IMR-90 (cell line): ENCODE results near the gene S100A2. TPM values are rescaled to one million over a fixed set of nuclear protein-coding genes. Genes with fewer than 3 reads are reported as not detected.

Experiments used
- ATAC-seq: fragments of 200-7000 bp; cut with Tn5 transposase; 2 replicates; pipeline ENCODE4 v1.9.1; 2020; ENCODE audit warnings: low read depth, mild to moderate bottlenecking, moderate library complexity
- BruUV-seq: library from RNA; stranded (reverse); fragments of 400-500 nt; replicated peaks from 2 replicates; lab custom pipeline; 2021; lab: Mats Ljungman, UMichigan
- CTCF ChIA-PET: fragments of 300-600 bp; formaldehyde crosslinking; extraction: SDS; loops from one replicate; lab custom pipeline; 2021; ENCODE audit warnings: antibody characterized with exemption; lab: Yijun Ruan, JAX
- POLR2A ChIA-PET: fragments of 300-600 bp; sonication (Branson Sonifier 250); formaldehyde crosslinking; loops from one replicate; lab custom pipeline; 2022; ENCODE audit warnings: antibody characterized with exemption; ENCODE audit not compliant: unreplicated experiment; lab: Charles Lee
- DNase-seq: peaks from one replicate; pipeline ENCODE4 v3.0.0; 2013
- H2AFZ ChIP-seq: replicated peaks from 2 replicates; pipeline ENCODE3; 2013; ENCODE audit warnings: low read length, mild to moderate bottlenecking; ENCODE audit not compliant: poor library complexity
- H2AK5ac ChIP-seq: 2 replicates; pipeline ENCODE4 v1.6.1; 2013; ENCODE audit warnings: low read depth, low read length, inconsistent platforms
- H2AK9ac ChIP-seq: replicated peaks from 2 replicates; pipeline ENCODE3; 2013; ENCODE audit warnings: mild to moderate bottlenecking, low read depth, low read length, moderate library complexity; ENCODE audit not compliant: poor library complexity
- H2BK120ac ChIP-seq: 2 replicates; pipeline ENCODE4 v1.6.1; 2013; ENCODE audit warnings: low read depth, low read length, inconsistent platforms
- H2BK15ac ChIP-seq: 3 replicates; pipeline ENCODE4 v1.6.1; 2013; ENCODE audit warnings: low read depth, low read length, inconsistent platforms
- H2BK20ac ChIP-seq: 2 replicates; pipeline ENCODE4 v1.6.1; 2013; ENCODE audit warnings: low read depth, mild to moderate bottlenecking, inconsistent platforms, low read length, moderate library complexity
- H2BK5ac ChIP-seq: 2 replicates; pipeline ENCODE4 v1.6.1; 2013; ENCODE audit warnings: mild to moderate bottlenecking, low read depth, low read length, inconsistent platforms; ENCODE audit not compliant: poor library complexity, severe bottlenecking
- H3K14ac ChIP-seq: replicated peaks from 2 replicates; pipeline ENCODE4 v1.6.1; 2013; ENCODE audit warnings: low read depth, low read length, inconsistent platforms
- H3K18ac ChIP-seq: 2 replicates; pipeline ENCODE4 v1.6.1; 2013; ENCODE audit warnings: low read depth, low read length, control low read depth
- H3K23ac ChIP-seq: 2 replicates; pipeline ENCODE4 v1.6.1; 2013; ENCODE audit warnings: low read depth, low read length, inconsistent platforms
- H3K27ac ChIP-seq: 2 replicates; pipeline ENCODE4 v1.5.1; 2013; ENCODE audit warnings: mild to moderate bottlenecking, control low read depth, low read length; ENCODE audit not compliant: insufficient read depth
- H3K27me3 ChIP-seq: 2 replicates; pipeline ENCODE4 v1.6.1; 2013; ENCODE audit warnings: low read length; ENCODE audit not compliant: control insufficient read depth, insufficient read depth
- H3K36me3 ChIP-seq: 2 replicates; pipeline ENCODE4 v1.6.1; 2013; ENCODE audit warnings: low read length, mixed read lengths; ENCODE audit not compliant: control insufficient read depth, insufficient read depth
- H3K4ac ChIP-seq: 2 replicates; pipeline ENCODE4 v1.6.1; 2013; ENCODE audit warnings: low read depth, low read length, inconsistent platforms
- H3K4me1 ChIP-seq: 2 replicates; pipeline ENCODE4 v1.6.1; 2013; ENCODE audit warnings: low read length, mixed read lengths; ENCODE audit not compliant: control insufficient read depth, insufficient read depth
- H3K4me2 ChIP-seq: 2 replicates; pipeline ENCODE4 v1.6.1; 2013; ENCODE audit warnings: low read depth, mild to moderate bottlenecking, control low read depth, low read length, moderate library complexity
- H3K4me3 ChIP-seq: 2 replicates; pipeline ENCODE4 v1.5.1; 2013; ENCODE audit warnings: low read depth, mild to moderate bottlenecking, control low read depth, low read length, moderate library complexity; ENCODE audit not compliant: insufficient read depth
- H3K56ac ChIP-seq: 2 replicates; pipeline ENCODE4 v1.6.1; 2013; ENCODE audit warnings: low read length, inconsistent platforms; ENCODE audit not compliant: insufficient read depth; ENCODE audit errors: extremely low read depth
- H3K79me1 ChIP-seq, 2 experiments: 2 replicates each; pipeline ENCODE4 v1.6.1; 2013; ENCODE audit warnings: low read length in 2 of 2, inconsistent platforms in 1 of 2, low read depth in 1 of 2
- H3K9ac ChIP-seq: 2 replicates; pipeline ENCODE4 v1.6.1; 2013; ENCODE audit warnings: low read depth, low read length, control low read depth
- H3K9me1 ChIP-seq: 2 replicates; pipeline ENCODE4 v1.6.1; 2013; ENCODE audit warnings: low read length, inconsistent platforms; ENCODE audit not compliant: insufficient read depth
- H3K9me3 ChIP-seq: 2 replicates; pipeline ENCODE4 v1.6.1; 2013; ENCODE audit warnings: low read length; ENCODE audit not compliant: control insufficient read depth, insufficient read depth
- H4K20me1 ChIP-seq: 2 replicates; pipeline ENCODE4 v1.6.1; 2013; ENCODE audit warnings: low read length, inconsistent platforms; ENCODE audit not compliant: insufficient read depth
- H4K5ac ChIP-seq: 2 replicates; pipeline ENCODE4 v1.6.1; 2013; ENCODE audit warnings: mild to moderate bottlenecking, low read depth, low read length, control low read depth
- H4K8ac ChIP-seq, 2 experiments: 2 replicates each; pipeline ENCODE4 v1.6.1; 2013; ENCODE audit warnings: low read depth in 2 of 2, low read length in 2 of 2, control low read depth in 1 of 2, inconsistent platforms in 1 of 2
- H4K91ac ChIP-seq: 2 replicates; pipeline ENCODE4 v1.6.1; 2013; ENCODE audit warnings: low read depth, low read length, inconsistent platforms; ENCODE audit not compliant: insufficient read depth
- ELK1 ChIP-seq: fragments of 150-350 bp; IDR thresholded peaks from 2 replicates; pipeline ENCODE4 v1.6.1; 2016; ENCODE audit warnings: low read depth, mild to moderate bottlenecking, low read length, moderate library complexity, borderline replicate concordance
- RFX5 ChIP-seq: IDR thresholded peaks from 2 replicates; pipeline ENCODE4 v1.8.0; 2012; ENCODE audit warnings: low read depth, mild to moderate bottlenecking, low read length, moderate library complexity
- WGBS, 2 experiments: methylation state at CpG; one replicate each; pipeline versions ENCODE4 v1.1.5 to v1.1.7; 2013; ENCODE audit warnings: missing lambda C conversion rate in 2 of 2; ENCODE audit not compliant: insufficient read length in 1 of 2; ENCODE audit errors: extremely low coverage in 2 of 2; 5-methylcytosine and 5-hydroxymethylcytosine counted together
- dilution Hi-C: fragments of 300-500 bp; cut with HindIII; formaldehyde crosslinking; loops from one replicate; pipeline ENCODE4 v1.14.3; 2018; ENCODE audit warnings: low sequenced_read_pairs; ENCODE audit not compliant: unreplicated experiment
- in situ Hi-C: fragments of 300-500 bp; cut with MboI; formaldehyde crosslinking; loops from 3 replicates; pipeline ENCODE4 v1.14.3; 2019; ENCODE audit warnings: low sequenced_read_pairs, inconsistent platforms, mixed read lengths
- intact Hi-C: fragments of 100-400 bp; cut with micrococcal nuclease; formaldehyde crosslinking; loops from 2 replicates; pipeline ENCODE4 v1.10.0; 2022
- polyA plus RNA-seq, 3 experiments: library from polyadenylated mRNA; depleted of rRNA; stranded (reverse); fragments of >200 nt; gene quantifications; 2 replicates each; pipeline ENCODE4 v1.2.3, GENCODE V29; 2012; ENCODE audit warnings: low replicate concordance in 1 of 3
- total RNA-seq: library from RNA; depleted of rRNA; stranded (reverse); fragments of >200 nt; gene quantifications from 2 replicates; pipeline ENCODE4 v1.2.3, GENCODE V29; 2012

The S100A2 gene
- total and polyA plus RNA-seq, 2 of the 4 experiments (the other 2 are of a cell fraction), result 3.6 to 7.9 TPM

GRCh38 chr1:153598309-153599172, 32.9 kb upstream of the S100A2 start:
- Histone ChIP-seq H3K79me1 (peaks cover 2 to 12% of the 10 kb centered on the region in 2 experiments; a peak in 2 of 4 replicates), H2BK15ac (no peak overlapping the region), H2AK5ac (peak overlapping the region; percentile 47), H2BK120ac (no peak overlapping the region), H3K14ac (peak overlapping the region; percentile 56; the same call in 1 of the 2 replicates), H4K8ac (peak overlapping the region in 1 of 2 experiments; percentile 41; a peak in 1 of 4 replicates), H3K18ac (no peak overlapping the region), H3K4me1 (peaks cover 8% of the 10 kb centered on the region), H3K4ac (peak overlapping the region; percentile 33; the same call in 1 of the 2 replicates), H4K20me1 (no peaks in the 10 kb centered on the region), H3K36me3 (no peaks in the 10 kb centered on the region), H3K4me3 (no peak overlapping the region), H3K27ac (0 out of 2 replicates have a peak overlapping the region, but pooled peaks have one; percentile 0), H3K9me3 (no peaks in the 10 kb centered on the region), H2BK20ac (peak overlapping the region; percentile 1; the same call in 1 of the 2 replicates), H3K56ac (no peak overlapping the region), H3K27me3 (no peaks in the 10 kb centered on the region), H3K23ac (no peak overlapping the region), H4K5ac (peak overlapping the region; percentile 14; the same call in 1 of the 2 replicates), H3K9me1 (no peaks in the 10 kb centered on the region; the same call in none of the 2 replicates), H4K91ac (peak overlapping the region; percentile 44; the same call in 1 of the 2 replicates), H2BK5ac (peak overlapping the region; percentile 27), H3K4me2 (no peak overlapping the region), H2AK9ac (peak overlapping the region; percentile 56), H3K9ac (no peak overlapping the region), H2AFZ (peak overlapping the region; percentile 68)
- no TSS peak for BruUV-seq
- in situ Hi-C loops, result no loop called here
- intact Hi-C loops, result no loop called here
- ATAC-seq, result peak; percentile 79
- ChIA-PET POLR2A (no interaction called here), CTCF (interaction anchor here (1.0 kb wide), 1 partner anchor 26 kb away, joined by 3 read pairs; no protein-coding TSS in a partner anchor)
- peak; percentile 78 for DNase-seq
- TF ChIP-seq ELK1 (no peak), RFX5 (peak; percentile 64; the same call in 1 of the 2 replicates)
- WGBS, 2 experiments, result no CpG with 5 or more reads among the region's 7 CpGs
- dilution Hi-C loops, result no loop called here
